ENCODE results near the gene OSBPL7.

DNA sequence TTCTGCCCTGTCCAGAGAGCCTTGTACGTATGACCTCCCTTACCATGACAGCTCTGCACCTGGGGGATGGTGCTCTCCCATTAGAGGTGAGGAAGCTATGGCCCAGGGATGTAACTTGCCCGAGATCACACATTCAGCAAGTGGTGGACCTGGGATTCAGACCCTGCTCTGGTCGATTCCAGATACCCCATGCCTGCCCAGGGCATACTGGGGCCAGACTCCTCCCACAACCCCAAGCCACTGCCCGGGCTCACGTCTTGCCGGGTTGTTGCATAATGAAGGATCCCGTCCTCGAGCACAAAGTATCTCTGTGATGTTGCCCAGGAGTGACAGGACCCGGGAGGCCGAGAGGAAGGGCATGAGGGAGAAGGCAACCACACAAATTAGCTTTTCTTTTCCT is 2.1 kb downstream of the OSBPL7 start:
- TF ChIP-seq, protein P1, sequence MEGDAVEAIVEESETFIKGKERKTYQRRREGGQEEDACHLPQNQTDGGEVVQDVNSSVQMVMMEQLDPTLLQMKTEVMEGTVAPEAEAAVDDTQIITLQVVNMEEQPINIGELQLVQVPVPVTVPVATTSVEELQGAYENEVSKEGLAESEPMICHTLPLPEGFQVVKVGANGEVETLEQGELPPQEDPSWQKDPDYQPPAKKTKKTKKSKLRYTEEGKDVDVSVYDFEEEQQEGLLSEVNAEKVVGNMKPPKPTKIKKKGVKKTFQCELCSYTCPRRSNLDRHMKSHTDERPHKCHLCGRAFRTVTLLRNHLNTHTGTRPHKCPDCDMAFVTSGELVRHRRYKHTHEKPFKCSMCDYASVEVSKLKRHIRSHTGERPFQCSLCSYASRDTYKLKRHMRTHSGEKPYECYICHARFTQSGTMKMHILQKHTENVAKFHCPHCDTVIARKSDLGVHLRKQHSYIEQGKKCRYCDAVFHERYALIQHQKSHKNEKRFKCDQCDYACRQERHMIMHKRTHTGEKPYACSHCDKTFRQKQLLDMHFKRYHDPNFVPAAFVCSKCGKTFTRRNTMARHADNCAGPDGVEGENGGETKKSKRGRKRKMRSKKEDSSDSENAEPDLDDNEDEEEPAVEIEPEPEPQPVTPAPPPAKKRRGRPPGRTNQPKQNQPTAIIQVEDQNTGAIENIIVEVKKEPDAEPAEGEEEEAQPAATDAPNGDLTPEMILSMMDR (IDR thresholded peaks at IDR 0.05; ENCODE audit: low read depth, low read length, poor library complexity, severe bottlenecking), result no peak
- TF ChIP-seq EZH2phosphoT487 (IDR thresholded peaks at IDR 0.05; ENCODE audit: borderline replicate concordance, low read length), result no peak

All from DOHH2 (cell line).